Eye (tissue), 1 donor: ENCODE results near the gene KIF1A.
"Not testable (repeated sequence)": the region's sequence is repeated elsewhere in the genome, so short reads cannot be mapped to it uniquely, and the experiment has no call there.

Experiments
- DNase-seq: peaks from one replicate; pipeline ENCODE4 v3.0.0-alpha.2; 2015

Gene KIF1A

GRCh38 chr2:240846309-240846708 lies 26.3 kb upstream of the KIF1A start:
- DNase-seq = not testable (repeated sequence)

- DNase-seq = peak; percentile 91
These were observed 20.5 kb upstream of the KIF1A start for GRCh38 chr2:240840435-240841060.

GRCh38 chr2:240839152-240840143 lies 19.4 kb upstream of the KIF1A start:
- no peak for DNase-seq

- DNase-seq = no peak
These were observed 17.6 kb upstream of the KIF1A start for GRCh38 chr2:240837621-240838020.

- DNase-seq = no peak
These were observed 16.9 kb upstream of the KIF1A start for GRCh38 chr2:240836781-240837467.

GRCh38 chr2:240835528-240835927 lies 15.5 kb upstream of the KIF1A start:
- no peak for DNase-seq

GRCh38 chr2:240834377-240834975 lies 14.5 kb upstream of the KIF1A start:
- DNase-seq = no peak

GRCh38 chr2:240833724-240834285 lies 13.8 kb upstream of the KIF1A start:
- DNase-seq = no peak

GRCh38 chr2:240832921-240833494 lies 13.0 kb upstream of the KIF1A start:
- no peak for DNase-seq

GRCh38 chr2:240832205-240832727 lies 12.2 kb upstream of the KIF1A start:
- DNase-seq = peak; percentile 98

GRCh38 chr2:240831594-240832204 lies 11.7 kb upstream of the KIF1A start:
- DNase-seq = no peak

- no peak for DNase-seq
These were observed 5.5 kb upstream of the KIF1A start for GRCh38 chr2:240825476-240825875.

GRCh38 chr2:240823449-240824336 lies 3.7 kb upstream of the KIF1A start:
- no peak for DNase-seq

GRCh38 chr2:240822280-240822847 lies 2.3 kb upstream of the KIF1A start:
- DNase-seq = no peak

GRCh38 chr2:240821429-240821778 lies 1.4 kb upstream of the KIF1A start:
- no peak for DNase-seq

- peak; percentile 86 for DNase-seq
These were observed 799 bp upstream of the KIF1A start for GRCh38 chr2:240820607-240821428.

- DNase-seq = peak; percentile 72
These were observed 727 bp downstream of the KIF1A start for GRCh38 chr2:240819126-240819857.

- DNase-seq = peak; percentile 60
These were observed 1.5 kb downstream of the KIF1A start for GRCh38 chr2:240818293-240819125.
